Measurements from ENCODE around the gene SARM1. TPM values are rescaled to one million over a fixed set of nuclear protein-coding genes. Genes with fewer than 3 reads are reported as not detected.

The SARM1 gene
- total and polyA plus RNA-seq, 2 of the 13 experiments (the other 11 are each of a cell fraction or from before 2014, with no cell fraction given) = 0.73 to 0.86 TPM

DNA sequence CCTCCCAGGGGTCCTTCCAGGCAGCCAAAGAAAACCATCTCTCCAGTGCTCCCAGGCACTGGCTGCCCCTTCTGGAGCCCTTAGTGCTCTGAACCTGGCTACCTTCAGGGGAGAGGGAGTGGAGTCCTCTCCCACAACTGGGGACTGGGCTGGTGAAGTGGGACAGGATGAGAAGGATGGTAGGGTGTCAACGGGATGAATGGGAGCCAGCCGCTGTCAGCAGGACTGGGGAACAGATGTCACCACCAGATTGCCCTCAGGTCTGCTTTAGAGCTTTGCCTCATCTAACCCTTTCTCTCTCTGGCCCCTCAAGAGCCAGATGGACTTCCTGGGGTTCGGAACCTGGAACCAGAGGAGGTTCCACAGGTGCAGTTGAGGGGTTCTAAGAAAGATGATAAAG is 6.0 kb upstream of the SARM1 start (continued):
- no peak for TF ChIP-seq ZBTB39 (CRISPR knock-in tag; IDR thresholded peaks at IDR 0.05)
- no peak for TF ChIP-seq RFX1 (IDR thresholded peaks at IDR 0.05)
- no peak for TF ChIP-seq HIVEP1 (CRISPR knock-in tag; IDR thresholded peaks at IDR 0.05)
- peak; percentile 54 for TF ChIP-seq RBM22 (optimal IDR thresholded peaks at IDR 0.05; ENCODE audit: low read length)
- peak in 1 of 2 experiments; percentile 47; a peak in 1 of 4 replicates for TF ChIP-seq POLR2A (IDR thresholded peaks at IDR 0.05; ENCODE audit: insufficient read depth in 1 of 2, low read depth in 2 of 2, low read length in 2 of 2)
- no peak for TF ChIP-seq ZNF253 (CRISPR knock-in tag; IDR thresholded peaks at IDR 0.05; ENCODE audit: borderline replicate concordance)
- TF ChIP-seq, protein P1, sequence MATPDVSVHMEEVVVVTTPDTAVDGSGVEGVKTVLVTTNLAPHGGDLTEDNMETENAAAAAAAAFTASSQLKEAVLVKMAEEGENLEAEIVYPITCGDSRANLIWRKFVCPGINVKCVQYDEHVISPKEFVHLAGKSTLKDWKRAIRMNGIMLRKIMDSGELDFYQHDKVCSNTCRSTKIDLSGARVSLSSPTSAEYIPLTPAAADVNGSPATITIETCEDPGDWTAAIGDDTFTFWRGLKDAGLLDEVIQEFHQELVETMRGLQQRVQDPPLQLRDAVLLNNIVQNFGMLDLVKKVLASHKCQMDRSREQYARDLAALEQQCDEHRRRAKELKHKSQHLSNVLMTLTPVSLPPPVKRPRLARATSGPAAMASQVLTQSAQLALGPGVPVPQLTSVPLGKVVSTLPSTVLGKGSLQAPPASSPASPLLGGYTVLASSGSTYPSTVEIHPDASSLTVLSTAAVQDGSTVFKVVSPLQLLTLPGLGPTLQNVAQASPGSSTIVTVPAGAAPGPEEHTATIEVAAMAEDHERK (CRISPR knock-in tag; IDR thresholded peaks at IDR 0.05; ENCODE audit: low read depth) = no peak

DNA sequence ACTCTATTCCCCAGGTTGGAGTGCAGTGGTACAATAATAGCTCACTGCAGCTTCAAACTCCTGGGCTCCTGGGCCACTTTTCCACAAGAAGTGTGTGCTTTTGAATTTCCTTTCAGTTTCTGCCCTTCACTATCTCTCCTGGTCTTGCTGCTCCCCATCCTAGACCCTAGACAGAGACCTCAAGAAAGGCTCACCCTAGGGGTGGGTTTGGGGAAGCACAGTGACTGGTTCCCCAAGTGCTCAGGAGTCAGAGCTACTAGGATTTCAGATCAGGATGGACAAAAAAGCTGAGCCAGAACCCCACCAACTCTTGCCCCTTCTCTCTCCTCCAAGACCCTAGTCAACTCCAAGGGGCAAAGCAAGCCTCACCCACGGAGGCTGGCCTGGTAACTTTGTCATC is 4.9 kb upstream of the SARM1 start:
- intact Hi-C loops (cut with micrococcal nuclease; ENCODE audit: unreplicated experiment) = no loop called here
- FAIRE-seq (no peak), DNase-seq (ENCODE audit: low spot score) (no peak), ATAC-seq (no peak)
- Histone ChIP-seq H3K27me3 (ENCODE audit: control insufficient read depth in 1 of 2, insufficient read depth in 2 of 2, low read length in 2 of 2) (no peaks in the 10 kb centered on the region), H3K27ac (ENCODE audit: extremely low read length, insufficient read depth, low read length) (peak overlapping the region; percentile 92), H3K79me2 (ENCODE audit: insufficient read depth, low read length) (peaks cover 7% of the 10 kb centered on the region), H3K4me2 (ENCODE audit: low read depth, low read length) (no peak overlapping the region), H3K9me3 (ENCODE audit: low read length) (no peaks in the 10 kb centered on the region), H3K4me3 (replicated peaks in 1 of 3; ENCODE audit: insufficient read depth in 1 of 3, low read depth in 2 of 3, low read length in 3 of 3) (no peak overlapping the region), H4K20me1 (ENCODE audit: insufficient read depth, low read length) (no peaks in the 10 kb centered on the region), H3K4me1 (ENCODE audit: insufficient read depth, low read length) (peaks cover 52% of the 10 kb centered on the region), H2AFZ (ENCODE audit: low read length) (no peak overlapping the region), H3K36me3 (replicated peaks in 1 of 2; ENCODE audit: control insufficient read depth in 1 of 2, insufficient read depth in 2 of 2, low read length in 2 of 2) (peaks cover 5 to 18% of the 10 kb centered on the region in 2 experiments), H3K9ac (ENCODE audit: insufficient read depth, low read depth, low read length) (no peak overlapping the region)
- ChIA-PET POLR2A (interaction anchor here (0.9 to 8.3 kb wide), 5 partner anchors 10 to 50 kb away, joined by 6 to 183 read pairs (median 63); partner anchors contain the start of genes IFT20, POLDIP2, SLC46A1 and TNFAIP1), CTCF (ENCODE audit: low intra/inter-chr PET ratio, low total read pairs) (no interaction called here)
- BruUV-seq (replicated peaks) = no TSS peak
- in situ Hi-C loops (cut with HindIII; ENCODE audit: extremely low pct_ligation_motif_present, low pct_unique_long_range_greater_than_20kb) = no loop called here
- WGBS (ENCODE audit: low lambda C conversion rate) = 89% methylated on average over 1 of the region's 1 CpG
- TF ChIP-seq YEATS2 (CRISPR knock-in tag; IDR thresholded peaks at IDR 0.05; ENCODE audit: borderline replicate concordance) (no peak), TIGD3 (CRISPR knock-in tag; IDR thresholded peaks at IDR 0.05; ENCODE audit: borderline replicate concordance) (no peak), KAT8 (CRISPR knock-in tag; IDR thresholded peaks at IDR 0.05) (no peak), MZF1 (CRISPR knock-in tag; IDR thresholded peaks at IDR 0.05; ENCODE audit: borderline replicate concordance) (no peak), ZNF484 (CRISPR knock-in tag; IDR thresholded peaks at IDR 0.05; ENCODE audit: borderline replicate concordance, low read depth) (no peak)
- TF ChIP-seq, protein P2, sequence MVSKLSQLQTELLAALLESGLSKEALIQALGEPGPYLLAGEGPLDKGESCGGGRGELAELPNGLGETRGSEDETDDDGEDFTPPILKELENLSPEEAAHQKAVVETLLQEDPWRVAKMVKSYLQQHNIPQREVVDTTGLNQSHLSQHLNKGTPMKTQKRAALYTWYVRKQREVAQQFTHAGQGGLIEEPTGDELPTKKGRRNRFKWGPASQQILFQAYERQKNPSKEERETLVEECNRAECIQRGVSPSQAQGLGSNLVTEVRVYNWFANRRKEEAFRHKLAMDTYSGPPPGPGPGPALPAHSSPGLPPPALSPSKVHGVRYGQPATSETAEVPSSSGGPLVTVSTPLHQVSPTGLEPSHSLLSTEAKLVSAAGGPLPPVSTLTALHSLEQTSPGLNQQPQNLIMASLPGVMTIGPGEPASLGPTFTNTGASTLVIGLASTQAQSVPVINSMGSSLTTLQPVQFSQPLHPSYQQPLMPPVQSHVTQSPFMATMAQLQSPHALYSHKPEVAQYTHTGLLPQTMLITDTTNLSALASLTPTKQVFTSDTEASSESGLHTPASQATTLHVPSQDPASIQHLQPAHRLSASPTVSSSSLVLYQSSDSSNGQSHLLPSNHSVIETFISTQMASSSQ (IDR thresholded peaks at IDR 0.05; ENCODE audit: low read depth) = no peak
- TF ChIP-seq, protein P2 (CRISPR knock-in tag; IDR thresholded peaks at IDR 0.05; ENCODE audit: borderline replicate concordance) = no peak
